ENCODE data around the gene ELMO2.

ELMO2 gene

GRCh38 chr20:46365487-46366220 lies 40.8 kb downstream of the ELMO2 start:
- H2AFZ ChIP-seq (ENCODE audit: low read length), result no peak overlapping the region
- no peaks in the 10 kb centered on the region for H3K27me3 ChIP-seq (replicated peaks; ENCODE audit: insufficient read depth, low read length)
- DNase-seq, result no peak
- H3F3A ChIP-seq (ENCODE audit: insufficient read depth, low read length), result peaks cover 7% of the 10 kb centered on the region
- no peaks in the 10 kb centered on the region for H4K20me1 ChIP-seq (ENCODE audit: insufficient read depth, low read length)
- H3K9me3 ChIP-seq (replicated peaks; ENCODE audit: insufficient read depth, low read length), result no peaks in the 10 kb centered on the region
- no peak overlapping the region for H3K4me3 ChIP-seq (ENCODE audit: low read length)
- TF ChIP-seq CTCF (IDR thresholded peaks at IDR 0.05; ENCODE audit: low read length) (no peak), EZH2 (optimal IDR thresholded peaks at IDR 0.05; ENCODE audit: low read depth, low read length) (no peak), EZH2phosphoT487 (IDR thresholded peaks at IDR 0.05; ENCODE audit: low read length) (no peak)
- no peak overlapping the region for H3K9ac ChIP-seq (ENCODE audit: low read length)
- no peak overlapping the region for H3K4me2 ChIP-seq (ENCODE audit: low read depth, low read length)
- H3K9me2 ChIP-seq (replicated peaks; ENCODE audit: insufficient read depth, low read length), result no peaks in the 10 kb centered on the region
- no peak overlapping the region for H3K27ac ChIP-seq (ENCODE audit: low read length)
- peaks cover 34% of the 10 kb centered on the region for H3K79me2 ChIP-seq (ENCODE audit: low read length)
- H3K36me3 ChIP-seq (replicated peaks; ENCODE audit: insufficient read depth, low read length), result no peaks in the 10 kb centered on the region
- peaks cover 11% of the 10 kb centered on the region; the same call in 1 of the 2 replicates for H3K4me1 ChIP-seq (ENCODE audit: low read length)

- Histone ChIP-seq H3K36me3 (replicated peaks; ENCODE audit: insufficient read depth, low read length) (no peaks in the 10 kb centered on the region), H3K9ac (ENCODE audit: low read length) (peak overlapping the region; percentile 84; the same call in 1 of the 2 replicates), H3K4me3 (ENCODE audit: low read length) (peak overlapping the region; percentile 79), H2AFZ (ENCODE audit: low read length) (peak overlapping the region; percentile 55), H3F3A (ENCODE audit: insufficient read depth, low read length) (peaks cover 7% of the 10 kb centered on the region), H4K20me1 (ENCODE audit: insufficient read depth, low read length) (no peaks in the 10 kb centered on the region), H3K27ac (ENCODE audit: low read length) (no peak overlapping the region), H3K79me2 (ENCODE audit: low read length) (peaks cover 38% of the 10 kb centered on the region), H3K9me2 (replicated peaks; ENCODE audit: insufficient read depth, low read length) (no peaks in the 10 kb centered on the region), H3K4me2 (ENCODE audit: low read depth, low read length) (peak overlapping the region; percentile 44), H3K4me1 (ENCODE audit: low read length) (peaks cover 11% of the 10 kb centered on the region; the same call in 1 of the 2 replicates), H3K27me3 (replicated peaks; ENCODE audit: insufficient read depth, low read length) (no peaks in the 10 kb centered on the region), H3K9me3 (replicated peaks; ENCODE audit: insufficient read depth, low read length) (no peaks in the 10 kb centered on the region)
- no peak for TF ChIP-seq EZH2phosphoT487 (IDR thresholded peaks at IDR 0.05; ENCODE audit: low read length)
- no peak for TF ChIP-seq EZH2 (optimal IDR thresholded peaks at IDR 0.05; ENCODE audit: low read depth, low read length)
- TF ChIP-seq CTCF (IDR thresholded peaks at IDR 0.05; ENCODE audit: low read length), result no peak
- no peak for DNase-seq
Measured at GRCh38 chr20:46364670-46365486, 41.5 kb downstream of the ELMO2 start.

- peak overlapping the region; percentile 55 for H2AFZ ChIP-seq (ENCODE audit: low read length)
- no peaks in the 10 kb centered on the region for H3K36me3 ChIP-seq (replicated peaks; ENCODE audit: insufficient read depth, low read length)
- H3K27me3 ChIP-seq (replicated peaks; ENCODE audit: insufficient read depth, low read length), result no peaks in the 10 kb centered on the region
- H3K79me2 ChIP-seq (ENCODE audit: low read length), result peaks cover 45% of the 10 kb centered on the region
- peak overlapping the region; percentile 79 for H3K4me3 ChIP-seq (ENCODE audit: low read length)
- H3K4me1 ChIP-seq (ENCODE audit: low read length), result peaks cover 11% of the 10 kb centered on the region; the same call in 1 of the 2 replicates
- peak overlapping the region; percentile 84 for H3K9ac ChIP-seq (ENCODE audit: low read length)
- H4K20me1 ChIP-seq (ENCODE audit: insufficient read depth, low read length), result no peaks in the 10 kb centered on the region
- H3K9me2 ChIP-seq (replicated peaks; ENCODE audit: insufficient read depth, low read length), result no peaks in the 10 kb centered on the region
- DNase-seq, result peak; percentile 87
- TF ChIP-seq EZH2 (optimal IDR thresholded peaks at IDR 0.05; ENCODE audit: low read depth, low read length), result no peak
- TF ChIP-seq EZH2phosphoT487 (IDR thresholded peaks at IDR 0.05; ENCODE audit: low read length), result no peak
- no peaks in the 10 kb centered on the region for H3K9me3 ChIP-seq (replicated peaks; ENCODE audit: insufficient read depth, low read length)
- H3K27ac ChIP-seq (ENCODE audit: low read length), result peak overlapping the region; percentile 86
- H3K4me2 ChIP-seq (ENCODE audit: low read depth, low read length), result peak overlapping the region; percentile 89
- H3F3A ChIP-seq (ENCODE audit: insufficient read depth, low read length), result peaks cover 7% of the 10 kb centered on the region
Measured at GRCh38 chr20:46363874-46364669, 42.3 kb downstream of the ELMO2 start.
